GM21528 (cell line): ENCODE data around the gene DYNLRB1.

Source experiments
- ATAC-seq: cut with Tn5 transposase; IDR thresholded peaks from one replicate; pipeline ENCODE4 v1.9.1; 2021; ENCODE audit warnings: mild to moderate bottlenecking, moderate library complexity; ENCODE audit not compliant: unreplicated experiment, low FRiP score

The DYNLRB1 gene

DNA sequence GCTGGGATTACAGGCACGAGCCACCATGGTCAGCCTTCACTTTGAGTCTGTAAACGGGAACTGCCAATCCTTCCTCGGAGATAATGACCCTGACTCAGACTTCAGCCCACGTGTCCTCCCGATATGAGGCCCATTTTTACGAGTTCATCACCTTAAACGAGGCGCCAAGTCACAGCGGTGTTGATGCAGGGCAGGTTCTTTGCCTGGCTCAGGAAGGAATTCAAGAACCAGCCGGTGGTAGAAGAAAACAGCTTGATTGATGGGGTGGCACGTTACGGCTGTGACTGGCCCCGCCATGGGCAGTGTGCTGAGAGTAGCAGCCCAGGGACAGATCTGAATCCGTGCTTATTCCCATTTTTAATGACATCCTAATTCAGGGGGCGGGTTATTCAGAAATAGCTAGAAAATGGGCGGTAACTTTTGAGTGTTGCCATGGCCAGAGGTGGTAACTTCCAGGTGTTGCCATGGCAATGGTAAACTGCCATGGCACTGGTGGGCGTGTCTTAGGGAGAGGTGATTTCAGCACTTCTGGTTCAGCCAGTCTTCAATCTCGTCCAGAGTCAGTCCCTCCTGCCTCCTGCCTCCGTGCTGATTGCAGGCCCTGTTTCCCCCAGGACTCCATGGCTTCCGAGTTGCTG lies 33.2 kb downstream of the DYNLRB1 start:
- ATAC-seq = no peak

DNA sequence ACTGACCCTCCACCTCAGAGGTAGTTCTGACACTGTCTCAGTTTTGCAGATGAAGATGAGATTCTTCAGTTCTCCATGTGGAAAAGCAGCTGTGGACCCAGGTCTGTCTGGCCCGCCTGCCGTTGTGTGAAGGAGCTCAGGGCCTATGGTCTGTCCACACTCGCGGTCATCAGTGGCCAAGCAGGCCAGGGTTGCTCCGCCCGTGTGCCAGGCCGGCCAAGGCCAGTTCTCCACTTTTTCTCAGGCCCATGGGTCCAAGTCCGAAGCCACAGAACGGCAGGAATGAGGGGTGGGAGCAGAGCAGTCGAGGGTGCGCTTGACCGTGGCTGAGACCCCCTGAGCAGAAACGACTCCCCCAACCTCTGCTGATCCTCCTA lies 33.7 kb downstream of the DYNLRB1 start:
- ATAC-seq = no peak

DNA sequence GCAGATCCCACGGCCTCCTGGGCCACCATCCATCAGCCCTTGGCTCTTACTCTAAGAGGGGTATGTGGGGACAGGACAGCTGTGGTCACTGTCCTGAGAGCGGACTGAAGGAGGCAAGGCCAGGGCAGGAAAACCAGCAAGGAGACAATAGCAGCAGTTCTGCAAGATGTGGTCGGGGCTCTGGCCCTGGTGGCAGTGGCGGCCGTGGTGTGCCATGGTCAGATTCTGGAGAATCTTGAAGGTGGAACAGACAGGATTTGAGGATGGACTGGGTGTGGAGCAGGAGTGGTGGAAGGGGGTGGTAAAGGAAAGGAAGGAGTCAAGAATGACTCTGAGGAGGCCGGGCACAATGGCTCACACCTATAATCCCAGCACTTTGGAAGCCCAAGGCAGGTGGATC lies 36.3 kb downstream of the DYNLRB1 start:
- no peak for ATAC-seq

DNA sequence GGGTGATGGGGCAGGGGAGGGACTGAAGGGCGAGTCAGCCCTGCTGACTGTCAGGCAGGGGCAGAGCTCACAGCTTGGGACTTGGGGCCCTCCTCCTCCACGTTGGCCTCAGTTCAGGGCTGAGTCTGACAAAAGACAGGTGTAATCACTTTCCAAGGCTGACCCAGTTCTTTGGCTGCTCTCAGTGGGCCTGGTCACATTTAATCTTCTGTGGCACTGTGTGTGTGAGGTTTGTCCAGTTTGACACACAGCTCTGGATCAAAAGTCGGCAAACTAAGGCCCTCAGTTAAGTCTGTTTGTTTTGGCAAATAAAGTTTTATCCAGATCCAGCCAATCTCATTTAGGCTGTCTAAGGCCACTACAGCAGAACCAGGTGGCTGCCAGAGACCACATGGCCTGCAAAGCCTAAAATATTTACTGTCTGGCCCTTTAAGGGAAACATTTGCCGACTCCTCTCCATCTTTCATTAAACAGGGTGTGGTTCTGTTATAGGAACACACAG lies 37.2 kb downstream of the DYNLRB1 start:
- no peak for ATAC-seq

DNA sequence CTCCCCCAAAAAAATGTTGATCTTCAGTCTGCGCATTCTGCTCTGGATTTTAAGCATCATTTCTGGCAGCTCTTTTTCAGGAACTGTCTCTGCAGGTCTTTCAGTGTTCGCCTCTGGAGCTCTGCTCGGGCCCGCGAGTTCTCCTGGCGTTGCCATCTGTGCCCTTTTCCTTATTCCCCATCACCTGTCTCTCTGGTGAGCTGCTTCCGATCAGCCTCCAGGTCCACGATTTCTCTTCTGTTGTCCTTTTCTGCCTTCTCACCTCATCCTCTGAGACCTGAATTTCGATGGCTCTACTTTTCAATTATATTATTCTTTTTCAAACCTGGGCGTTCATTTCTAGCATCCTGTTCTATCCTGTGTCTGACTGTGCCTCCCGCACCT lies 41.7 kb downstream of the DYNLRB1 start:
- ATAC-seq = no peak

DNA sequence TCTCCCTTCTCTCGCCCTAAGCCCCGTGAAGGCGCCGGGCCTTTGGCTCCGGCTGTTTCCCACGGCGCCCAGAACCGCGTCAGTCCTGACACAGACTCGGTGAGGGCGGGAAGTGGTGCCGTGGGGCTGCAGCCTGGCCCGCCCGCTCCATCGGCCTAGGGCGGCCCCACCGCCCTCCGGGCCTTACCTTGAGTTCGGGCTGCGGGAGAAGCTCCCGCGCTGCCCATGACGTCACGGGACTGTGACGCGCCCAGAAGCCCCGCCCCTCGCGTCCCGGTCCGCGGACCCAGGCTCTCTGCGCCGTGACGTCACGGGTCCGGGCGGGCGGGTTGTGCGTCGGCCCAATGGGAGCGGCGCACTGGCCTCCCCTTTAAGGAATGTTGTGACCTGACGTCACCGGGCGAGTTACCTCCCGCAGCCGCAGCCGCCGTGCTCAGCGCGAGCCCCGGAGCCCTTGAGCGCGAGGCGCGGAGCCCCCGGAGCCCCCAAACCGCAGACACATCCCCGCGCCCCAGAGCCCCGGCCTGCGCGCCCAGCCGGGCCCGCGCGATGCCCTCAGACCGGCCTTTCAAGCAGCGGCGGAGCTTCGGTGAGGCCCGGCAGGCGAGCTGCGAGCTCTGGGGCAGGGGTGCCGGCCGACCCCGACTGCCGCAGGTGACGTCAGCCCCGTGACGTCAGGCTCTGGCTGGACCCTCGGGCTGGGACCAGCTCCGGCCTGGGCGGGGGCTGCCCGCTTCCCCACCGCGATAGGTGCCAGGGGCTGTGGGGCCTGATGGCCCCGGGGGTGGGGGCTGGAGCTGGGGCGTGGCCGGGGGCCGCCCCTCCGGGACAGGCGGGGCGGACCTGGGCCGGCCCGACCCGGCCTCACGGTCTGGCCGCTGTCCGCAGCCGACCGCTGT lies 42.3 kb downstream of the DYNLRB1 start, which contains the start of gene MAP1LC3A:
MAP1LC3A (plus strand) TSS at position 399 of the 899 bp plus-strand sequence; CDS start at position 550, 151 bp downstream.
- peak; percentile 51 for ATAC-seq

DNA sequence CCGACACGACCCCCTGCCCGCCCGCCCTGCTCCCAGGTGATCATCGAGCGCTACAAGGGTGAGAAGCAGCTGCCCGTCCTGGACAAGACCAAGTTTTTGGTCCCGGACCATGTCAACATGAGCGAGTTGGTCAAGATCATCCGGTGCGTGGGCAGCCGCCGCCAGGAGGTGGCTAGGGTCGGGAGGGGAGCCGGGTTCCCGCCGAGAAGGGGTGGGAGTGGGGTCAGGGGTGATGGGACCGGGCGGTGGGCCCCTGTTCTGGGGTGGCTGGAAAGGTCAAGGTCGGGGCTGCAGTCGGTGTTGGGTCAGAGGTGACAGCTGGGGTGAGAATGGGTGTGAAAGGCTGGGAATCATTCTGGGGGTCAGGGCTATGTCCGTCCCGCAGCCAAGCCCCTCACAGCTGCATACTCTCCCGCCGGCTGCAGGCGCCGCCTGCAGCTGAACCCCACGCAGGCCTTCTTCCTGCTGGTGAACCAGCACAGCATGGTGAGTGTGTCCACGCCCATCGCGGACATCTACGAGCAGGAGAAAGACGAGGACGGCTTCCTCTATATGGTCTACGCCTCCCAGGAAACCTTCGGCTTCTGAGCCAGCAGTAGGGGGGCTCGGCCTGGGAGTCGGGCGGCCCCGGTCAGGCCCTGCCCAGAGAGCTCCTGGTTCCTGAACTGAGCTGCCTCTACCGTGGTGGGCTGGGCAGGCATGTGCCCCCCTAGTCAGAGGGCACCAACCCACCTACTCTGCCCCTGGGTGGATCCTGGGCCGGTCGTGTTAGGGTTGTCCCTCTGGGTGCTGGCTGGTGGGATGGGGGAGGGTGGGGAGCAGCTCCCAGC lies 43.3 kb downstream of the DYNLRB1 start:
- no peak for ATAC-seq

DNA sequence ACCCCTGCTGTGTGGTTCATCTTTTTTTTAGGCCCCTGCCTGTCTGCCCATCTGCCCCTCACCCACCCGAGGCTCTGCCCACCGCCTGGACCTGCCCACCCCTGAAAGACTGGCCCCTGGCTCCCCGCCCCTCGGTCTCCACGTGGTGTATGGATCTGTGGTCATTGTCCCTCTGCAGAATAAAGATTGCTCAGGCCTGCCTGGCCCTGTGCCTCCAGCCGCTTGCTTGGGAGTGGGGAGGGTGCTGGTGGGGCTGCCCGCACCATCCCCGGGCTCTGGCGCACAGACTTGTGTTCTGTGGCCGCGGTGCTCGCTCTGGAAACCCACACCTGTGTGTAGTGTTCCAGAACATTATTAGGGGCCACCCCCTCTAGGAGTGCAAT lies 43.9 kb downstream of the DYNLRB1 start:
- ATAC-seq = no peak

DNA sequence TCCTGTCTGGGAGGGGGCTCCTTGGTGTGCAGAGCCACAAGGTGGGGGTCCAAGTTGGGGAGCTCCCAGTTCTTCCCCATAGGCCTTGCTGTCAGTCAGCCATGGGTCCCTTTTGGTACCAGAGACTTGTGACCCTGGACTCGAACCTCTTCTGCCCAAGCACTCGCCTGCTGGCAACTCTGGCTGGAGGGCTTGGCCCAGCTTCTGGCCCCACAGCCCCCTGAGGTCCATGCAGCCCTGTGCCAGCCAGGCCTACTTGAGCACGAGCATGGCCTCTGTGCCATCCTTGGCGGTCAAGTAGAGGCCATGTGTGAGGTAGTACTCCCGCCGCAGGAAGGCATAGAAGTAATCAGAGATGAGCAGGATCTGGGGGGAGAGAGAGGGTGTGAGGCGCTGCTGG lies 44.4 kb downstream of the DYNLRB1 start:
- no peak for ATAC-seq

DNA sequence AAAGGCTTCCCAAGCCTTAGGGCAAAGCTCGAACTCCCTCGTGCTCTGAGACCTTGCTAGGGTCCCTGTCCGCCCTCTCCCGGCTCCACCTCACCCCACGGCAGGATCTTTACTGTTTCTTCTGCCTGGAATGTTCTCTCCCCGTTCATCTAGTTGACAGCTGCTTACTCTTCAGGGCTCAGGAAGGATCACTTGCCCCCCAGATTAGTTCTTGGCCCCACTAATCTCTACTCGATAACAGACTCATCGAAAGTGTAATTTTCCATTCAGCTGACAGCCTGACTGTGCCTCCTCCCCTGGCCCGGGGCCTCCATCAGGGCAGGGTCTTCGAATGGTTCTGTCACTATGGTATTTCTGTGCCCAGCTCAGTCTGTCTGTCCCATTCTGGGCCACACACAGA lies 45.4 kb downstream of the DYNLRB1 start:
- ATAC-seq = no peak

DNA sequence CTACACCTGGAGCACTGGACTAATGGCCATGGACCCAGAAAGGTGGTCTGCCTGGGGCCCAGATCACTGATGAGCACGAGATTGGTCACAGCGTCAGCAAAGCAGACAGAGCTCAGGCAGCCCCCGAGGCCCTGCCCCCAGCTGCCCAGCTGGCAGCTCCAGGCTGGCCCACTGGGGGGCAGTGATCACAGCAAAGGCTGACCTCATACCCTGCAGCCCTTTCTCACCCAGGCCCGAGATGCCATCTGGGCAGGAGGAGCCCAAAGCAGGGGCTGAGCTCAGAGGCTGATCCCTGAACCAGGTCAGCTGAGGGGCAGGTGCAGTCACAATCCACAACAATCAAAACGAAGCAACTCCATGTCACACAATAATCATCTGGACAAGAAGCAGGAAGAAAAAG lies 46.4 kb downstream of the DYNLRB1 start:
- ATAC-seq = no peak

DNA sequence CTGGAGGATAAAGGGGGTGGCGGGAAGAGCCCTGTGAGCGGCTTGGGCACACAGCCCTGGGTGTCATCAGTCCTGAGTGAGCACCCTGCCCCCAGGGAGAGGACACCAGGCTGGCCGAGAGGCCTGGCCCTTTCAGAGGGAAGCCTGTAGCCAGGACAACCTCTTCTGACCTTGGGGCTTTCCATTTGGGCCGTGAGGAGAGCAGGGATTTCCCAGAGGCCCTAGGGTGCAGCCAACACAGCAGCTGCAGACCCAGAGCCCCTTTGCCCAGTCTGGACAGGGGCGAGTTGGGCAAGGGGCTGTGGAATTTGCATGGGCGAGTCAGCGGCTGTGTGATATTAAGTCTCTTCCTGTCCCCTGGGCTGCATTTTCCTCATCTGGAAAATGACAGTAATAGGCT lies 48.6 kb downstream of the DYNLRB1 start:
- ATAC-seq = no peak

DNA sequence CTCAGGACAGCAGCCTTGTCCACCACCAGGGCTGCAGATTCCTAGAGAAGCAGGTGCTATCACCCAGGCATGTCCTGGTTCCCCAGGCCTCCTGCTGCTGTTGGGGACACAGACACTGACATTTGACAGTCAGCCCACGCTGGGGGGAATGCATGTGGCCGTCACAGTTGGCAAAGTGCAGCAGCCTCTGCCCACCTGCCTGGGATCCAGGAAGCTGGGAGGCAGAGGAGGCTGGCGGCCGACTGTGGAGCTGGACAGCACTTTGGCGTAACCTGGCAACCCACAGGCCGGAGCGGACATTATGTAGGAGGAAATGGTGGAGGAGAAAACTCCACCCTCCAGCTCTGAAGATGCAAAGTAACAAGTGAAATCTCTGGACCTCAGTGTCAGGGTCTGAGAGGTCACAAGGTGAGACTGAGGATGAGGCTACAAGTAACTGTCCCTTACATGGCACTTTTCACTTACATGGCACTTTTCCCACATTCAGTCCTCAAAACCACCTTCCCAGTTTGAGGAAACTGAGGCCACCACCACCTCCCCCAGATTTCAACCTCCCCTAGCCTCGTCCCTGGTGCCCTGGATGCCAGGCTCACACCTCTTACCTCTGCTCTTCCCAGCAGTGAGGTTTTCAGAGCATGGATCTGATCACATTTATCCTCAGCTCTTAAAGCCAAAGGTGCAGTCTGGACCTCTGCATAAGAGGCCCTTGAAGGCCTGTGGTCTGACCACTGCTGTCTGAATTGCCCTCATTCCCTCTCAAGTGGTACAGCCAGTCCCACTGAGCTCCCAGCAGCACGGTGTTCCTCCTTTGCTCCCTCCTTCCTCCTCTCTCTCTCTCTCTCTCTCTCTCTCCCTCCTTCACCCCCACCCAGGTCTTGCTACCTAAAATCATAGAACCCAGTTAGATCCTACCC lies 51.0 kb downstream of the DYNLRB1 start:
- ATAC-seq = no peak

DNA sequence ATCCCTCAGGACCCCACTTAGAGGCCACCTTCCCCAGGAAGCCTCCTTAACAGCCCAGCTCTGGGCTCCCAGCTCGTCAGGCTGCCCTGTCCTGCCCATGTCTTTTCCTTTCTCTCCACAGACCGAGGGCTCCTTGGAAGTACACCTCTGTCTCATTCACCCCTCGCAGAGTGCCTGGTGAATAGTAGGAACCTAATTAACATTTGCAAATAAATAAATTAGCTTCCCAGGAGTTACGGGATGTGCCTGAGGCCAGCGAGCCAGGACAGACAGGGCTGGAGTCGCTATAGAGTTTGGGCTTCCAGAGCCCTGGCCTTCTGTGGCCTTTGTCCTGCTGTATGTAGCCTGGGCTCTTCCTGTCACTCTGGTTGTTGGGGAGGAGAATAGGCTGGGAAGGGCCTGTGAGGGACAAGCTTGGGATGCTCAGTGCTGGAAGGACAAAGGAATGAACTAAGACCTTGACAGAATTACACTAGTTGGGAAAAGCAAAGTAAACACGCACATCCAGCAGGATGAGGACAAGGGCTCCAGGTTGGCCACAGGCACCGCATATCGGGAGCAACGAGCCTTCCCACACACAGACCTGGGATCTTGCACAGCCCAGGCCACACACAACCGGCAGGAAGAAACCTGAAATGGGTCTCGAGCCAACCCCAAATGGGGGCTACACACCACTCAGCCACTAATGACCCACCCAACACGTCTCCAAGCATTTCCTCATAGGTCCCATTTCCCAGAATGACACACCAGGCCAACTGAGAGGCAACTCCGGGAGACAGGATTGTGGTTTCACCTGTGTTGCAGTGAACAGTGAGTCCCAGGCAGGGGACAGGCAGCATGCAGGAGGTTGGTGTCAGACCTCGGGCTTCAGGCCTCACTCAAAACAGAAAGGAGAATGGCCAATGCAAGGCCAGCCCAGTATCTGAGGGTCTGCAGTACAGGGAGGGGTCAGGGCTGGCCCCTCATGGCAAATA lies 52.0 kb downstream of the DYNLRB1 start:
- no peak for ATAC-seq

DNA sequence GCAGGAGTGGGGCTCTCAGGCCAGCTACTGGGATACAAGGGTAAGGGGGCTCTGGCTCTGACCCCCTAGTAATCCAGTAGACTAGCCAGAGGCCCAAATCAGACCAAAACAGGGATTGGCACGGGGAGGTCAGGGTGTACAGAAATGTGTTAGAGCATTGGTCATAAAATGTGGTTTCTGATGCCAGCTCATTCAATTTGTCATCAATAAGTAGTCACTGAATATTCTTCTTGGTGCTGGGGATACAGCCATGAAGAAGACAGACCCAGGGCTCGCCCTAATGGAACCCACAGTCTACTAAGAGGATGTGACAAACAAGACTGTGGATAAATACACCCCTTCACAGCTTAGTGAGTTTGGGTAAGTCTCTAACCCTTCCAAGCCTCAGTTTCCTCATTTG lies 53.4 kb downstream of the DYNLRB1 start:
- no peak for ATAC-seq

DNA sequence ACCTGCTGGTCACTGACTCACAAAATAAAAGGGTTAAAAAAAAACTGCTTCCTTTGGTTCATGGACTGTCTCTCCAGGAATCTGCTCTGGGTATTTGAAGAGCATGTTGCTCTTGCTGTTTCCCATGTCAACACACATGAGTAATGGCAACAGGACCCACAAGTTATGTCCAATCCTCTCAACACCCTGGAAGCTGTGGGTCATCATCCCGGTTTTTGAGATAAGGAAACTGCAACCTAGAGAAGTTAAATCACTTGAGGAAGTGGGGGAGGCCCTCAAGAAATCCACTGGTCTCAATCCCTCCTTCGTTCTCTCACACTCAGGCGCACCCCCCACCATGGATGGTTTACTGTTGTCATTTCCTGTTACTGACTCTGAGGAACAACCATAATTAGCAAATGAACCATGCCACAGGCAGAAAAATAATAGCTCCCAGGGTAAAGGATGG lies 54.7 kb downstream of the DYNLRB1 start:
- no peak for ATAC-seq

DNA sequence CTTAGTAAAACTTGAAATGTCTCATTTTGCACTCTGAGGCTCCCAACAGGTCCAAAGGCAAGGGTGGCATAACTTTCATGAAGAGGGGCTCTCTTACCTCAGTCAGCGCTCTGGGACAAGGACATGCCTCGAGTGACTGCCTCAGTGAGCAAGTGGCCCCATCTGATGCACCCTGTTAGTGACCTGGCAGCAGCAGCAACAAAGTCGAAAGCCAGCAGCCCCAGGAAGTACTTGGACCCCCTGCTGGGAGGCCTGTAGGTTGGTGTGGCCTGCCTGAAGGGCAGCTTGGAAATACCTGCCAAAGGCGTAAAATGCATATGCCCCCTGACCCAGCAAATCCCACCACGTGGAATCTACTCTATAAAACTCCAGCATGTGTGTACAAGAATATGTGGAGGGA lies 55.5 kb downstream of the DYNLRB1 start:
- ATAC-seq = no peak

DNA sequence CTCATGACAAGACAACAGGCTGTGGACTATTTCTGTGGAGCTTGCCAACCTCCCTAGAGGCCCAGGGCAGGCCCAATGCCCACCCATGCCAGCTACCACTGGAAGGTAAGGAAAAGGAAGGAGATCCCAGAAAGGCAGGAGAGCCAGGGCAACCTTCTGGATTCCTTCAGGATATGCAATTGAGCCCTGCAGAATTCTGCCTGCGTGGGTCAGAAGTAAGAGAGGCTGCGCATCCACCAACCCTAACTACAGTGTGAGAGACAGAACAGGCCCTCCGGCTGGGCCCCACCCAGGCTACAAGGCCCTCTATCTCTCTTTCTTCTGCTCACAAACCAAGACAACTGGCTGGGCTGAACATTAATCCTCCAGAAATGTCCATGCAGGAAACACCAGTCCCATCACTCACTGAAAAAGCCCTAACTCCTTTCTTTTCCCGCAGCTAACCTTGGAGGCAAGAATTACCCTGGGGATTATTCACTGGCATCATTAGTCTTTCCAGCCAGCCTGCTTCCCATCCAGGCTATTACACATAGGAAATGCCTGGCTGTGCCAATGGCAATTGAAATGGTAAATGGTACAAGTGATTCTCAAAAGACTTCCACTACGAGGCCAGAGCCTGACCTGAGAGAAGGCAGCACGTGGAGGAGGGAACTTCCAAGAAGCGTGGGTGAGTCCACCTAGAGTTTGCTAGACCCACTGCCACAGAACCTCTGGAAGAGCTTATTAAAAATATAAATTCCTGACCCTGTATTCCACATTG lies 57.5 kb downstream of the DYNLRB1 start:
- no peak for ATAC-seq
